Activated CD4-positive, alpha-beta T cell treated with anti-CD3 and anti-CD28 coated beads, Interleukin-10, Interleukin-2, amounts not matched to agents 100 ng/mL and 50 ng/mL, durations not matched to agents 16 hours and 8 hours (primary cell): Measurements from ENCODE around the gene NACC1.
A peak's percentile ranks its signal among the peaks of the same experiment; 100 is the strongest.
"Not testable (repeated sequence)": the region's sequence is repeated elsewhere in the genome, so short reads cannot be mapped to it uniquely, and the experiment has no call there.

ENCODE experiments used
- DNase-seq: peaks from one replicate; pipeline ENCODE4 v3.0.0-alpha.2; 2020

The NACC1 gene

DNA sequence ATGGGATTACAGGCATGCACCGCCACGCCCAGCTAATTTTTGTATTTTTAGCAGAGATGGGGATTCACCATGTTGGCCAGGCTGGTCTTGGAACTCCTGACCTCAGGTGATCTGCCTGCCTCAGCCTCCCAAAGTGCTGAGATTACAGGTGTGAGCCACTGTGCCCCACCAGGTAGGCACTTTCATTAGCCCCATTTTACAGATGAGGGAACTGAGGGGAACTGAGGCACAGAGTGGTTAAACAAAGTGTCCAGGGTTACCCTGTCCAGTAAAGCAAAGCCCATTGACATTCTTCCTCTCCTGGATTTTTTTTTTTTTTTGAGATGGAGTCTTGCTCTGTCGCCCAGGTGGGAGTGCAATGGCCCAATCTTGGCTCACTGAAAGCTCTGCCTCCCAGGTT is 48.1 kb downstream of the NACC1 start:
- DNase-seq = not testable (repeated sequence)

DNA sequence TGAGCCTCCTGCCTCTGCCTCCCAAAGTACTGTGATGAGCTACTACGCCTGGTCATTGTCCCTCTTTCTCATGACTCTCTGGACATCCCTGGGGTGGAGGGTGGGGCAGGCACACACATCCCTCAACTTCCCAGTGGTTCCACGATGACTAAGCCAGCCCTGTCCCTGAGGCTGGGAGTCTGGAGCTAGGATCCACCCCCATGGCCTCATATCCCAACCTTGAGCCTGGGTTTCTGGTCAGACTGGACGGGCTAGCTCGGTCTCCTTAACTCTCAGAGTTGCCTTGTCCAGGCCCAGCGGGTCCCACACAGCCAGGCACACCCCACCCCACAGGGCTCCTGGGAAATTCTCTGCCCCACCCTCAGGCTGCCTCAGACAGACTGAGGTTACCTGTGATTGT is 51.7 kb downstream of the NACC1 start:
- no peak for DNase-seq

DNA sequence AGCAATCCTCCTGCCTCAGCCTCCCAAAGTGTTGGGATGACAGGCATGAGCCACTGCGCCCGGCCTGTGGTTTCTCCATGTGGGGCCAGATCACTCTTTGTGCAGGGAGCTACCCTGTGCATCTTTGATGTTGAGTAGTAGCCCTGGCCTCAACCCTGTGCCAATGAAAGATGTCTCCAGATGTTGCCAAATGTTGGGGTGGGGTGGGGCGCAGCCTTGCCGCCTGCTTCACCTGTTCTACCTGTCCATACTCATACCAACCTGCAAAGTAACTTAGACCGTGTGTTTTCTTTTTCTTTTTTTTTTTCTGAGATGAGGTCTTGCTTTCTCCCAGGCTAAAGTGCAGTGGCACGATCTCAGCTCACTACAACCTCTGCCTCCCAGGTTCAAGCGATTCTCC is 53.1 kb downstream of the NACC1 start:
- no peak for DNase-seq

DNA sequence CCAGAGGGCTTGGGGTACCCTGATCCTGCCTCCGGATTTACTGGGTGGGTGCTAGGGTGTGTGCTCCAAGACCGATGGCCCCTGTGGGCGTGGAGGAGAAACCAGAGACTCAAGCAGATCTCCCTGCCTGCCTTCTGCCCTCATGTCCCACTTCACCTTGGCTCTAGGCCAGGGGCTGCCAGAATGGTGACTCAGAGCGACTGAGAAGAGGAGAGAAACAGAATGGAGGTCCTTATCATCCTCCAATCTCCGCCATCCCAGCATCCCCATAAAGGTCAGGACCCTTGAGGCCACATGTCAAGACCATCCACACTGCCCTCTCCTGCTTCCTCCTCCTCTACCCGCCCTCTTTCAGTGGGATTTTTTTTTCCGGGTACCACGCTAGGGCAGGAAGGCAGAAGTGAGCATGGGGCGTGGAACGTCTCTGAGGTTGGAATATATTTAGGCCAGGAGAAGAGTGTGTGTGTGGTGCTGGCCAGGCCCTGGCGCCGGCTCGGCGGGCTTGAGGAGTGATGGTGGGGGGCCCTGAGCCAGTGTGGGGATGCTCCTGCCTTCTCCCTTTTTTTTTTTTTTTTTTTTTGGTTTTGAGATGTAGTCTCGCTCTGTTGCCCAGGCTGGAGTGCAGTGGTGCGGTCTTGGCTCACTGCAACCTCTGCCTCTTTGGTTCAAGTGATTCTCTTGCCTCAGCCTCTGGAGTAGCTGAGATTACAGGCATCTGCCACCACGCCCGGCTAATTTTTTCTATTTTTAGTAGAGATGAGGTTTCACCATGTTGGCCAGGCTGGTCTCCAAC is 54.5 kb downstream of the NACC1 start:
- peak; percentile 47 for DNase-seq

DNA sequence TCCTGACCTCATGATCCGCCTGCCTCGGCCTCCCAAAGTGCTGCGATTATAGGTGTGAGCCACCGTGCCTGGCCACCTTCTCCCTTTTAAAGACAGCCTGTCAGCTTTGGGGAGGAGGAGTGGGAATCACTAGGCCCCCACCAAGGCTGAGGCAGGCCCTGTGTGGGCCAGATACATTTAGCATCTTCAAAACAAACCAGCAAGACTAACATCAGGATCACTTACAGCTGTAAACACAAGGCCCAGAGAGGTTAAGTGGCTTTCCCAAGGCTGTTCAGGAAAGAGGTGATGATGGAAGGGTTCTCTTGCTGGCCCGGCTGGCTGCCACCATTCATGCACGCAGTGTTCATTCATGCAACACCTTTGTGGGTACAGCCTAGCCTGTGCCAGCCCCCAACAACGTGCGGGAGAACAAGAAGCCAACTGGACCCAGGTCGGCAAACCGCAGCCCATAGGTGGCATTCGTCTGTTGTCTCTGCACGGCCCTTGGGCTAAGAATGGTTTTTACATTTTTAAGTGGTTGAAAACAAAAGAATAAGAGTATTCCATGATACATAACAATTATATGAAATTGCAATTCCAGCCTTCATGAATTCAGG is 55.2 kb downstream of the NACC1 start:
- DNase-seq = no peak

DNA sequence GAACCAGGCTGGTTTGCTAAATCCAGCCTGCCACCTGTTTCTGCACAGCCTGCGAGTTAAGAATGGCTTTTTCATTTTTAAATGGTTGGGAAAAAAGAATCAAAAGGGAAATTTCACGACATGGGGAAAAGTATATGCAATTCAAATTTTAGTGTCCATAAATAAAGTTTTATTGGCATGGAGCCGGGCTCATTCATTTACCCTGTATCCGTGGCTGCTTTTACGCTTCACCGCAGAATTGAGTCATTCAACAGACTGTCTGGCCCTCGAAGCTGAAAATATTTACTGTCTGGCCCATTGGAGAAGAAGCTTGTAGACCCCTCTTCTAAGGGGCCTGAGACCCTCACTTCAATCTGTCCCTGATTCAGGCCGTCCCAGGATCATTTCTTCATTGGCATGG is 58.3 kb downstream of the NACC1 start:
- DNase-seq = no peak

DNA sequence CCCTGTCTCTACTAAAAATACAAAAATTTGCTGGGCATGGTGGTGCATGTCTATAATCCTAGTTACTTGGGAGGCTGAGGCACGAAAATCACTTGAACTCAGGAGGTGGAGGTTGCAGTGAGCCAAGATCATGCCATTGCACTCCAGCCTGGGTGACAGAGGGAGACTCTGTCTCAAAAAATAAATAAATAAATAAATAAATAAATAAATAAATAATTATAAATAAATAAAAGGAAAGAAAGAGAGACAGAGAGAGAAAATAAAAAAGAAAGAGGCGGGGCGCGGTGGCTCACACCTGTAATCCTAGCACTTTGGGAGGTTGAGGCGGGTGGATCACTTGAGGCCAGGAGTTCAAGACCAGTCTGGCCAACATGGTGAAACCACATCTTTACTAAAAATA is 59.5 kb downstream of the NACC1 start:
- not testable (repeated sequence) for DNase-seq

DNA sequence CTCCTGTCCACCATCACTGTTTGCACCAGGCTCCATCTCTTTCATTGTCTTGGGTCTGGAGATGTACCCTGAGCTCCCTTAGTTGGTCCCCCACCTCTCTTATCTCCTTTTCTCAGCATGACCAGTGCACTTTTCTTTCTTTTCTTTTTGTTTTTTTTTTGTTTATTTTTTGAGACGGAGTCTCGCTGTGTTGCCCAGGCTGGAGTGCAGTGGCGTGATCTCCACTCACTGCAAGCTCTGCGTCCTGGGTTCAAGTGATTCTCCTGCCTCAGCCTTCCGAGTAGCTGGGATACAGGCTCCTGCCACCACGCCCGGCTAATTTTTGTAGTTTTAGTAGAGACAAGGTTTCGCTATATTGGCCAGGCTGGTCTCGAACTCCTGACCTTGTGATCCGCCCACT is 60.2 kb downstream of the NACC1 start:
- DNase-seq = not testable (repeated sequence)

DNA sequence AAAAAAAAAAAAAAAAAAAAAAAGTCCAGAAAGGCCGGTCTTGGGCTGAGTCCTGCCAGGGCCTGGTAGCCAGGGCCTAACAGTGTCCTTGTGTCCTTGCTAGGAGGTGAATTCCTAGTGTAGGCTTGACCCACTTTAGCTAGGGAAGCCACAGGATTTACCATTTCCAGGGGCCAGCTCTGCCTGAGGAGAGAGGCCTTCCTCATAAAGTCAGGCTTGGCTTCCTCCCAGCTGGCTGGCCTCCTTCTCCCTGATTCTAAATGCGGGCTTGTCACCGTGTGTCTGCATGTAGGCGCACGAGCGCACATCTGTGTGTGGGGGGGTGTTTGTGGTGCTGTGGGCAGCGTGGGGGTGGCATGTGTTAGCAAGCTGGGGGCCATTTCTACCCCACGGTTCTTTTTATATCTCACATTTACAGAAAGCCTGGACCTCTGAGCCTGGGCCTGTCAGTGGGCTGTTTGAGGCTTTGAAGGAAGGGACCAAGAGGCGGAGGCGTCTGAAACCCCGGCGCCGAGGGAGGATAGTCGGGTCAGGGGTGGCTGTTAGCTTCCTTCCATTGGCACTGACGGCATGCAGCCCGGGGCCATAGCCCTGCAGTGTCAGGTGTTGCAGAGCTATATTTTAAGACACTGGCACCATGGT is 63.8 kb downstream of the NACC1 start:
- DNase-seq = peak; percentile 23

DNA sequence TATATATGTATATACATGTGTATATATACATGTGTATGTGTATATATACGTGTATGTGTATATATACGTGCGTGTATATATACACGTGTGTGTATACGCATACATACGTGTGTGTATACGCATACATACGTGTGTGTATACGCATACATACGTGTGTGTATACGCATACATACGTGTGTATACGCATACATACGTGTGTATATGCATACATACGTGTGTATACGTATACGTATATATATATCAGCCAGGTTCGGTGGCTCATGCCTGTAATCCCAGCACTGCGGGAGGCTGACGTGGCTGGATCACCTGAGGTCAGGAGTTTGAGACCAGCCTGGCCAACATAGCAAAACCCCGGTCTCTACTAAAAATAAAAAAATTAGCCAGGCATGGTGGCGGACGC is 66.9 kb downstream of the NACC1 start:
- not testable (repeated sequence) for DNase-seq

DNA sequence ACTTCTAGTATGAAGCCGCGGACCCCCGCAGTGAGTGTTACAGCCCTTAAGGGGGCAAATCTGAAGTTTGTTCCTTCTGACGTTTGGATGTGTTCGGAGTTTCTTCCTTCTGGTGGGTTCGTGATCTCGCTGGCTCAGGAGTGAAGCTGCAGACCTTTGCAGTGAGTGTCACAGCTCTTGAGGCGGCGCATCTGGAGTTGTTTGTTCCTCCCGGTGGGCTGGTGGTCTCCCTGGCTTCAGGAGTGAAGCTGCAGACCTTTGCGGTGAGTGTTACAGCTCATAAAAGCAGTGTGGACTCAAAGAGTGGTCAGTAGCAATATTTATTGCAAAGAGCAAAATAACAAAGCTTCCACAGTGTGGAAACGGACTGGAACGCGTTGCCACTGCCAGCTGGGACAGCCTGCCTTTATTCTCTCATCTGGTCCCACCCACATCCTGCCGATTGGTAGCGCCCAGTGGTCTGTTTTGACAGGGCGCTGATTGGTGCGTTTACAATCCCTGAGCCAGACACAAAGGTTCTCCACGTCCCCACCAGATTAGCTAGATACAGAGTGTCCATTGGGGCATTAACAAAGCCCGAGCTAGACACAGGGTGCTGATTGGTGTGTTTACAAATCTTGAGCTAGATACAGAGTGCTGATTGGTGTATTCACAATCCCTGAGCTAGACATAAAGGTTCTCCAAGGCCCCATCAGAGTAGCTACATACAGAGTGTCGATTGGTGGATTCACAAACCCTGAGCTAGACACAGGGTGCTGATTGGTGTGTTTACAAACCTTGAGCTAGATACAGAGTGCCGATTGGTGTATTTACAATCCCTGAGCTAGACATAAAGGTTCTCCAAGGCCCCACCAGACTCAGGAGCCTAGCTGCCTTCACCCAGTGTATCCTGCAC is 67.9 kb downstream of the NACC1 start:
- not testable (repeated sequence) for DNase-seq

DNA sequence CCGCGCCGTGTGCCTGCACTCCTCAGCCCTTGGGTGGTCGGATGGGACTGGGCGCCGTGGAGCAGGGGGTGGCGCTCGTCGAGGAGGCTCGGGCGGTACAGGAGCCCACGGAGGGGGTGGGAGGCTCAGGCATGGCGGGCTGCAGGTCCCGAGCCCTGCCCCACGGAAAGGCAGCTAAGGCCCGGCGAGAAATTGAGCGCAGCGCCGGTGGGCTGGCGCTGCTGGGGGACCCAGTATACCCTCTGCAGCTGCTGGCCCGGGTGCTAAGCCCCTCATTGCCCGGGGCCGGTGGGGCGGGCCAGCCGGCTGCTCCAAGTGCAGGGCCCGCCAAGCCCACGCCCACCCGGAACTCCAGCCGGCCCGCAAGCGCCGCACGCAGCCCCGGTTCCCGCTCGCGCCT is 68.6 kb downstream of the NACC1 start:
- DNase-seq = not testable (repeated sequence)

DNA sequence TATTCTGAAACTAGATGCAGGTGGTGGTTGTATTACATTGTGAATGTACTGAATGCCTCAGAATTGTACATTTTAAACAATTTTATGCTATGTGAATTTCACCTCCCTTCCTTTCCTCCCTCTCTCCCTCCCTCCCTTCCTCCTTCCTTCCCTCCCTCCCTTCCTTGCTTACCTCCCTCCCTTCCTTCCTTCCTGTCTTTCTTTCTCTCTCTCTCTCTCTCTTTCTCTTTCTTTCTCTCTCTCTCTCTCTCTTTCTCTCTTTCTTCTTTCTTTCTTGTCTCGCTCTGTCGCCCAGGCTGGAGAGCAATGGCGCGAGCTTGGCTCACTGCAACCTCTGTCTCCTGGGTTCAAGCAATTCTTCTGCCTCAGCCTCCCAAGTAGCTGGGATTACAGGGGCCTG is 69.4 kb downstream of the NACC1 start:
- DNase-seq = no peak

DNA sequence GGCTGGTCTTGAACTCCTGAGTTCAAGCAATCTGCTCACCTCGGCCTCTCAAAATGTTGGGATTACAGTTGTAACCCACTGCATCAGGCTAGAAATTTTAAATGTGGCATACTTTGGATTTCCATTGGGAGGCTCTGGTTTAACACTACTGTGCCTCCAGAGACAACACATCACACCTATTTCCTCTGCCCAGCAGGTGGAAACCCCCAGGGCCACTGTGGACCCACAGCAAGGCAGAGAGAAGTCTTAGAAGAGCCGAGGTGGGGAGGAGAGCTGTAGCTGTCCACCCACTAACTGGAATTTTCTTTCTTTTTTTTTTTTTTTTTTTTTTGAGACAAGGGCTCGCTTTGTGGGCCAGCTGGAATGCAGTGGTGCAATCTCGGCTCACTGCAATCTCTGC is 71.5 kb downstream of the NACC1 start:
- DNase-seq = no peak
